Measurements from ENCODE around the gene CLCN1. TPM values are rescaled to one million over a fixed set of nuclear protein-coding genes. Genes with fewer than 3 reads are reported as not detected.

The CLCN1 gene
- total RNA-seq, 1 experiment from 2014 or later = not detected

DNA sequence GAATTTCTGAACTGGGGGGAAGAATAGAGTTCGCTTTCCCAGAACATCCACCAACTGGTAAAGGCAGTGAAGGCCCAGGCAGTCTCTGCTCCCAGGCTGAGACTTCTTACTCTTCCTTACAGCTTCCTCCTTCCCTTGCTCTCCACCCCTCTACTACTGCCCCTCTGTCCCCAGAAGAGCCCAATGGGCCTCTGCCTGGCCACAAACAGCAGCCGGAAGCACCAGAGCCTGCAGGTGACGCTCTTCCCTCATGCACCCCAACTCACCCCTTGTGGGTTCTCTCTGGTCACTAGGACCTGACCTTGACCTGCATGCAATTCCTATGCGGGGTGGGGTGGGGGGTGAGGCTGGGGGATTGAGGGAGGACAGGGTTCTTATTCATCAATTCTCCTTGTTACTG lies 30.1 kb downstream of the CLCN1 start:
- Histone ChIP-seq H3K4me1 (ENCODE audit: insufficient read depth, low read length, poor library complexity, severe bottlenecking) (no peaks in the 10 kb centered on the region), H3K27me3 (replicated peaks; ENCODE audit: insufficient read depth, low read depth, low read length, poor library complexity) (peaks cover 25% of the 10 kb centered on the region), H3K36me3 (ENCODE audit: insufficient read depth, low read length, poor library complexity, severe bottlenecking) (no peaks in the 10 kb centered on the region), H3K9me3 (ENCODE audit: low read depth, low read length, poor library complexity, severe bottlenecking) (no peaks in the 10 kb centered on the region), H3K27ac (ENCODE audit: low read depth, low read length, poor library complexity, severe bottlenecking) (no peak overlapping the region), H3K4me3 (ENCODE audit: low read depth, low read length, poor library complexity, severe bottlenecking) (no peak overlapping the region)
- DNase-seq (ENCODE audit: low spot score) = no peak
- CTCF ChIA-PET = no interaction called here
- no TSS peak for BruUV-seq (replicated peaks)
- intact Hi-C loops (cut with micrococcal nuclease; ENCODE audit: unreplicated experiment) = no loop called here
- TF ChIP-seq EZH2 (IDR thresholded peaks at IDR 0.05; ENCODE audit: borderline replicate concordance, low read depth, low read length, poor library complexity, severe bottlenecking) = no peak
- TF ChIP-seq, protein P1, sequence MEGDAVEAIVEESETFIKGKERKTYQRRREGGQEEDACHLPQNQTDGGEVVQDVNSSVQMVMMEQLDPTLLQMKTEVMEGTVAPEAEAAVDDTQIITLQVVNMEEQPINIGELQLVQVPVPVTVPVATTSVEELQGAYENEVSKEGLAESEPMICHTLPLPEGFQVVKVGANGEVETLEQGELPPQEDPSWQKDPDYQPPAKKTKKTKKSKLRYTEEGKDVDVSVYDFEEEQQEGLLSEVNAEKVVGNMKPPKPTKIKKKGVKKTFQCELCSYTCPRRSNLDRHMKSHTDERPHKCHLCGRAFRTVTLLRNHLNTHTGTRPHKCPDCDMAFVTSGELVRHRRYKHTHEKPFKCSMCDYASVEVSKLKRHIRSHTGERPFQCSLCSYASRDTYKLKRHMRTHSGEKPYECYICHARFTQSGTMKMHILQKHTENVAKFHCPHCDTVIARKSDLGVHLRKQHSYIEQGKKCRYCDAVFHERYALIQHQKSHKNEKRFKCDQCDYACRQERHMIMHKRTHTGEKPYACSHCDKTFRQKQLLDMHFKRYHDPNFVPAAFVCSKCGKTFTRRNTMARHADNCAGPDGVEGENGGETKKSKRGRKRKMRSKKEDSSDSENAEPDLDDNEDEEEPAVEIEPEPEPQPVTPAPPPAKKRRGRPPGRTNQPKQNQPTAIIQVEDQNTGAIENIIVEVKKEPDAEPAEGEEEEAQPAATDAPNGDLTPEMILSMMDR (conservative IDR thresholded peaks at IDR 0.05; ENCODE audit: low read depth, low read length) = no peak
- POLR2A ChIA-PET (ENCODE audit: low non-redundant PET) = interaction anchor here (0.5 kb wide), 1 partner anchor 59 kb away, joined by 5 read pairs; no protein-coding TSS in a partner anchor

GRCh38 chr7:143347950-143348349 lies 32.0 kb downstream of the CLCN1 start:
- Histone ChIP-seq H3K9me3 (ENCODE audit: low read depth, low read length, poor library complexity, severe bottlenecking) (no peaks in the 10 kb centered on the region), H3K4me3 (ENCODE audit: low read depth, low read length, poor library complexity, severe bottlenecking) (no peak overlapping the region), H3K27me3 (replicated peaks; ENCODE audit: insufficient read depth, low read depth, low read length, poor library complexity) (peaks cover 25% of the 10 kb centered on the region), H3K27ac (ENCODE audit: low read depth, low read length, poor library complexity, severe bottlenecking) (no peak overlapping the region), H3K36me3 (ENCODE audit: insufficient read depth, low read length, poor library complexity, severe bottlenecking) (no peaks in the 10 kb centered on the region), H3K4me1 (ENCODE audit: insufficient read depth, low read length, poor library complexity, severe bottlenecking) (no peaks in the 10 kb centered on the region)
- TF ChIP-seq EZH2 (IDR thresholded peaks at IDR 0.05; ENCODE audit: borderline replicate concordance, low read depth, low read length, poor library complexity, severe bottlenecking) = no peak
- TF ChIP-seq, protein P1 (conservative IDR thresholded peaks at IDR 0.05; ENCODE audit: low read depth, low read length) = no peak
- POLR2A ChIA-PET (ENCODE audit: low non-redundant PET) = no interaction called here
- DNase-seq (ENCODE audit: low spot score) = no peak
- no TSS peak for BruUV-seq (replicated peaks)
- intact Hi-C loops (cut with micrococcal nuclease; ENCODE audit: unreplicated experiment) = no loop called here
- CTCF ChIA-PET = no interaction called here

- TF ChIP-seq, protein P1 (conservative IDR thresholded peaks at IDR 0.05; ENCODE audit: low read depth, low read length) = no peak
- TF ChIP-seq EZH2 (IDR thresholded peaks at IDR 0.05; ENCODE audit: borderline replicate concordance, low read depth, low read length, poor library complexity, severe bottlenecking) = no peak
- Histone ChIP-seq H3K9me3 (ENCODE audit: low read depth, low read length, poor library complexity, severe bottlenecking) (no peaks in the 10 kb centered on the region), H3K4me3 (ENCODE audit: low read depth, low read length, poor library complexity, severe bottlenecking) (no peak overlapping the region), H3K27ac (ENCODE audit: low read depth, low read length, poor library complexity, severe bottlenecking) (no peak overlapping the region), H3K36me3 (ENCODE audit: insufficient read depth, low read length, poor library complexity, severe bottlenecking) (no peaks in the 10 kb centered on the region), H3K27me3 (replicated peaks; ENCODE audit: insufficient read depth, low read depth, low read length, poor library complexity) (peaks cover 19% of the 10 kb centered on the region), H3K4me1 (ENCODE audit: insufficient read depth, low read length, poor library complexity, severe bottlenecking) (no peaks in the 10 kb centered on the region)
- CTCF ChIA-PET = no interaction called here
- intact Hi-C loops (cut with micrococcal nuclease; ENCODE audit: unreplicated experiment) = no loop called here
- no TSS peak for BruUV-seq (replicated peaks)
- DNase-seq (ENCODE audit: low spot score) = no peak
- POLR2A ChIA-PET (ENCODE audit: low non-redundant PET) = no interaction called here
Measured at GRCh38 chr7:143351060-143351459, 35.1 kb downstream of the CLCN1 start.

Measured in A673 (cell line).